ENCODE results near the gene TNFRSF21.

DNA sequence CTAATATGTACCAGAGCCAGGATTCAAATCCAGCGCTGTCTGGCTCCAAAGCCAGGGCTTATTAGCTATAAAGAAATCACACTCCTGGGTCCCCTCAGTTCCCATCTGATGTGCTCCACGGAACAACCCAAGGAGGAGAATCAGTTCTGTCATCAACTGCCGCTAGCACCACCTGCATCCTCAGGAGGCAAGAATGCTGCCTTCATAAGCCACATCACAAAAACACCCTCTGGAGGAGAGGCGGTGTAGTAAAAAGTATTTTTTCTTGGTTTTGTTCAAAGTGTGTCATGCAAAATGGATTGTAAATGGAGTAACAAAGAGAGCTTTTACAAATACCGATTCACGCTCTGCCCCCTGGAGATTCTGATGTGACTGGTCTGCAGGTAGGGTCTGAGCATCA lies 57.1 kb downstream of the TNFRSF21 start:
- TF ChIP-seq, protein P1, sequence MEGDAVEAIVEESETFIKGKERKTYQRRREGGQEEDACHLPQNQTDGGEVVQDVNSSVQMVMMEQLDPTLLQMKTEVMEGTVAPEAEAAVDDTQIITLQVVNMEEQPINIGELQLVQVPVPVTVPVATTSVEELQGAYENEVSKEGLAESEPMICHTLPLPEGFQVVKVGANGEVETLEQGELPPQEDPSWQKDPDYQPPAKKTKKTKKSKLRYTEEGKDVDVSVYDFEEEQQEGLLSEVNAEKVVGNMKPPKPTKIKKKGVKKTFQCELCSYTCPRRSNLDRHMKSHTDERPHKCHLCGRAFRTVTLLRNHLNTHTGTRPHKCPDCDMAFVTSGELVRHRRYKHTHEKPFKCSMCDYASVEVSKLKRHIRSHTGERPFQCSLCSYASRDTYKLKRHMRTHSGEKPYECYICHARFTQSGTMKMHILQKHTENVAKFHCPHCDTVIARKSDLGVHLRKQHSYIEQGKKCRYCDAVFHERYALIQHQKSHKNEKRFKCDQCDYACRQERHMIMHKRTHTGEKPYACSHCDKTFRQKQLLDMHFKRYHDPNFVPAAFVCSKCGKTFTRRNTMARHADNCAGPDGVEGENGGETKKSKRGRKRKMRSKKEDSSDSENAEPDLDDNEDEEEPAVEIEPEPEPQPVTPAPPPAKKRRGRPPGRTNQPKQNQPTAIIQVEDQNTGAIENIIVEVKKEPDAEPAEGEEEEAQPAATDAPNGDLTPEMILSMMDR (IDR thresholded peaks at IDR 0.05): no peak
- no peak for TF ChIP-seq POLR2A (IDR thresholded peaks at IDR 0.05)
